Calu3 (cell line): ENCODE measurements around the gene SEC24C. TPM values are rescaled to one million over a fixed set of nuclear protein-coding genes. Genes with fewer than 3 reads are reported as not detected.
"Not testable (repeated sequence)": the region's sequence is repeated elsewhere in the genome, so short reads cannot be mapped to it uniquely, and the experiment has no call there.

Source experiments
- BruUV-seq: library from RNA; stranded (reverse); fragments of 400-500 nt; replicated peaks from 2 replicates; lab custom pipeline; 2021; lab: Mats Ljungman, UMichigan
- CTCF ChIA-PET: fragments of 300-600 bp; sonication (Branson Sonifier 250); formaldehyde crosslinking; loops from one replicate; lab custom pipeline; 2022; ENCODE audit warnings: antibody characterized with exemption; lab: Charles Lee
- DNase-seq: peaks from one replicate; pipeline ENCODE4 v3.0.0; 2022
- H3K27ac Mint-ChIP-seq: one replicate; pipeline ENCODE4 v1.8.0; 2022; ENCODE audit warnings: mixed read lengths; ENCODE audit not compliant: unreplicated experiment
- H3K27me3 Mint-ChIP-seq: one replicate; pipeline ENCODE4 v1.8.0; 2022; ENCODE audit warnings: mixed read lengths; ENCODE audit not compliant: unreplicated experiment
- H3K36me3 Mint-ChIP-seq: one replicate; pipeline ENCODE4 v1.8.0; 2022; ENCODE audit warnings: mild to moderate bottlenecking, moderate library complexity, mixed read lengths; ENCODE audit not compliant: insufficient read depth, unreplicated experiment
- H3K4me1 Mint-ChIP-seq: one replicate; pipeline ENCODE4 v1.8.0; 2022; ENCODE audit warnings: mild to moderate bottlenecking, low read depth, mixed read lengths; ENCODE audit not compliant: unreplicated experiment
- H3K4me3 Mint-ChIP-seq: one replicate; pipeline ENCODE4 v1.8.0; 2022; ENCODE audit warnings: mild to moderate bottlenecking, low read depth, moderate library complexity, mixed read lengths; ENCODE audit not compliant: unreplicated experiment
- H3K9me3 Mint-ChIP-seq: one replicate; pipeline ENCODE4 v1.8.0; 2022; ENCODE audit warnings: low read depth, mixed read lengths; ENCODE audit not compliant: unreplicated experiment
- intact Hi-C: fragments of 100-400 bp; cut with micrococcal nuclease; formaldehyde crosslinking; loops from one replicate; pipeline ENCODE4 v1.10.0; 2022; ENCODE audit not compliant: unreplicated experiment
- total RNA-seq: library from RNA; stranded (reverse); gene quantifications from 2 replicates; pipeline ENCODE4 v1.2.3, GENCODE V29; 2022
- TF ChIP-seq, protein P1 (sequence below): fragments of 200-600 bp; IDR thresholded peaks from one replicate; pipeline ENCODE4 v1.8.0; 2022; ENCODE audit warnings: antibody characterized with exemption; ENCODE audit not compliant: unreplicated experiment

SEC24C gene
- total RNA-seq, 1 experiment from 2014 or later = 91.7 TPM

DNA sequence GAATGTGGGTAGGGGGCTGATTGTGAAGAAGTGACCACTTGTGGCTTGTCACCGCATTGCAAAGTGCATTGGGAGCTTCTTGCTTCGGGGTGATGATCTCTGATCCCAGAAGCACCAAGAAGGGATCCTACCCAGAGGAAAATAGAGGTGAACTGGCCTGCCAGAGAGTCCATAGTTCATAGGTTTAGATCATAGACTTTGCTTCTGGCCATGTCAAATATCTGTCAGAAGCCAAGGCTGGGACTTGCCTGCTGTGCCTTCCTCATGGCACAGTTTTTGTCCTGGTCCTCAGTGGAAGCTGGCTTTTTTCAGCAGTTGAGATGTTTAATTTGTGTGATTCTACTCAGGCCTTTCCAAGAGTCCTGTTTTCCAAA, 42.3 kb downstream of the SEC24C start:
- Mint-ChIP-seq H3K27me3 (no peaks in the 10 kb centered on the region), H3K4me3 (peak overlapping the region; percentile 78), H3K9me3 (no peaks in the 10 kb centered on the region), H3K36me3 (peaks cover 41% of the 10 kb centered on the region), H3K27ac (peak overlapping the region; percentile 6), H3K4me1 (peaks cover 29% of the 10 kb centered on the region)
- no TSS peak for BruUV-seq
- no peak for DNase-seq
- CTCF ChIA-PET = no interaction called here
- TF ChIP-seq, protein P1, sequence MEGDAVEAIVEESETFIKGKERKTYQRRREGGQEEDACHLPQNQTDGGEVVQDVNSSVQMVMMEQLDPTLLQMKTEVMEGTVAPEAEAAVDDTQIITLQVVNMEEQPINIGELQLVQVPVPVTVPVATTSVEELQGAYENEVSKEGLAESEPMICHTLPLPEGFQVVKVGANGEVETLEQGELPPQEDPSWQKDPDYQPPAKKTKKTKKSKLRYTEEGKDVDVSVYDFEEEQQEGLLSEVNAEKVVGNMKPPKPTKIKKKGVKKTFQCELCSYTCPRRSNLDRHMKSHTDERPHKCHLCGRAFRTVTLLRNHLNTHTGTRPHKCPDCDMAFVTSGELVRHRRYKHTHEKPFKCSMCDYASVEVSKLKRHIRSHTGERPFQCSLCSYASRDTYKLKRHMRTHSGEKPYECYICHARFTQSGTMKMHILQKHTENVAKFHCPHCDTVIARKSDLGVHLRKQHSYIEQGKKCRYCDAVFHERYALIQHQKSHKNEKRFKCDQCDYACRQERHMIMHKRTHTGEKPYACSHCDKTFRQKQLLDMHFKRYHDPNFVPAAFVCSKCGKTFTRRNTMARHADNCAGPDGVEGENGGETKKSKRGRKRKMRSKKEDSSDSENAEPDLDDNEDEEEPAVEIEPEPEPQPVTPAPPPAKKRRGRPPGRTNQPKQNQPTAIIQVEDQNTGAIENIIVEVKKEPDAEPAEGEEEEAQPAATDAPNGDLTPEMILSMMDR = peak; percentile 22
- intact Hi-C loops = no loop called here

DNA sequence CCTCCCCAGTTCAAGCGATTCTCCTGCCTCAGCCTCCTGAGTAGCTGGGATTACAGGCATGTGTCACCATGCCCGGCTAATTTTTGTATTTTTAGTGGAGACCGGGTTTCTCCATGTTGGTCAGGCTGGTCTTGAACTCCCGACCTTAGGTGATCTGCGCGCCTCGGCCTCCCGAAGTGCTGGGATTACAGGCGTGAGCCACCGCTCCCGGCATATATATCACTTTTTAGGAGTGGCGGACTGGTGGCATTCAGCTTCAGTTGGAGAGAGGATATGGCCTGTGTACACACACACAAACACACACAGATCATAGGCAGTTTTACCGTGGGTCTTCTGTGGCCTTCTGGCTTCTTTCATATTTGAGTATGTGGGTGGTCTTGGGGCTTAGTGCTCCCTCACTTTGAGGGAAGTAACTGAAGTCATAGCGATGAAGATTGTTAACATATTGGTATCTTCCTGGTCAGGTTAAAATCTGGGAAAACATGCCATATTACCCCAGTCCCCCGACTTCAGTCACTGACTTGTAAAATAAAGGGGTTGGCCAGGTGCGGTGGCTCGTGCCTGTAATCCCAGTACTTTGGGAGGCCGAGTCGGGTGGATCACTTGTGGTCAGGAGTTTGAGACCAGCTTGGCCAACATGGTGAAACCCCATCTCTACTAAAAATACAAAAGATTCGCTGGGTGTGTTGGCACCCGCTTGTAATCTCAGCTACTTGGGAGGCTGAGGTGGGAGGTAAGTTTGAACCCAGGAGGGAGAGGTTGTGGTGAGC, 43.0 kb downstream of the SEC24C start:
- H3K4me3 Mint-ChIP-seq, H3K27me3 Mint-ChIP-seq, H3K9me3 Mint-ChIP-seq, intact Hi-C loops, H3K27ac Mint-ChIP-seq, DNase-seq, CTCF ChIA-PET, BruUV-seq: not testable (repeated sequence)
- peaks cover 29% of the 10 kb centered on the region for H3K4me1 Mint-ChIP-seq
- peaks cover 34% of the 10 kb centered on the region for H3K36me3 Mint-ChIP-seq

DNA sequence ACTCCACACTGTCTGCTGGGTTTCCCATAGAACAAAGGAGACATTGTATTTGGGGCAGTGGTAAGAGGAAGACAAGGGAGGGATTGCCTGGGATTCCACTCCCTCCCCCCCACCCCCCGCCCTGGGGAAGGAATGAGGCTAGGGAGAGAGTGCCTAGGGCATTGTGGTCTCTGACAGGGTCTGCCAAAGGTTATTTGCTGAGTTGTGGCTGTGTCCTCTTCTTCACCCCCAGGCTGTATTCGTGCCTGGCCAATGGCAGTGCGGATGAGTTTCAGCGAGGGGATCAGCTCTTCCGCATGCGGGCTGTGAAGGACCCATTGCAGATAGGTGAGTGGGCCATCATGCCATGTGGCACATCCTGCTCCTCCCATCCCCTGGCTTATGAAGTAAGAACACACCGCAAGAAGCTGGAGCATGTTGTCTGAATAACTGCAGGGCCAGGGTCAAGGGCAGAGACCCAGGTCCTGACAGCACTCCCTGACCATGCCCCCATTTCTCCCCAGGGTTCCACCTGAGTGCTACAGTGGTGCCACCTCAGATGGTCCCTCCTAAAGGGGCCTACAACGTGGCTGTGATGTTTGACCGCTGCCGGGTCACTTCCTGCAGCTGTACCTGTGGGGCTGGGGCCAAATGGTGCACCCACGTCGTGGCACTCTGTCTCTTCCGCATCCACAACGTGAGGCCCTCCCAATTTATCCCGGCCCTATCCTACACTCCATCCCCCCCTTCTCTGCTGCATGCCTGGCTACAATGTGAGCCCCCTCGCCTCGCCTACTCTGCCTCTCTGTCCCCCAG, 44.9 kb downstream of the SEC24C start:
- H3K4me3 Mint-ChIP-seq = no peak overlapping the region
- no TSS peak for BruUV-seq
- H3K27me3 Mint-ChIP-seq = no peaks in the 10 kb centered on the region
- peaks cover 29% of the 10 kb centered on the region for H3K36me3 Mint-ChIP-seq
- intact Hi-C loops = no loop called here
- CTCF ChIA-PET = no interaction called here
- no peak overlapping the region for H3K27ac Mint-ChIP-seq
- TF ChIP-seq, protein P1 = no peak
- peaks cover 17% of the 10 kb centered on the region for H3K4me1 Mint-ChIP-seq
- no peaks in the 10 kb centered on the region for H3K9me3 Mint-ChIP-seq
- DNase-seq = no peak

DNA sequence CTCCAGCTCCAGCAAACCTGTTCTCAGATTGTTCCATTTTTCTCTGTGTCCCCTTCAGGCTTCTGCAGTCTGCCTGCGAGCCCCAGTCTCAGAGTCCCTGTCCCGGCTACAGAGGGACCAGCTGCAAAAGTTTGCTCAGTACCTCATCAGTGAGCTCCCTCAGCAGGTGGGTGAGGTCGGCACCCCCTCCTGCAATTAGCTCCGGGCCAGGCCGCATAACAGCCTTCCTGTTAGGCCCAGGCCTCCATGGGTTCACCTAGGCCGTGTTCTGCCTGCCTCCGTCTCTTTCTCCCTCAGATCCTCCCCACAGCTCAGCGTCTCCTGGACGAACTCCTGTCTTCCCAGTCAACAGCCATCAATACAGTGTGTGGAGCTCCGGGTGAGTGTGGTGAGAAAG, 45.5 kb downstream of the SEC24C start:
- TF ChIP-seq, protein P1 = no peak

More for the DNA sequence above, 45.5 kb downstream of the SEC24C start:
- no peak overlapping the region for H3K27ac Mint-ChIP-seq
- H3K27me3 Mint-ChIP-seq = no peaks in the 10 kb centered on the region
- BruUV-seq = no TSS peak
- no peak overlapping the region for H3K4me3 Mint-ChIP-seq
- no peaks in the 10 kb centered on the region for H3K9me3 Mint-ChIP-seq
- peaks cover 33% of the 10 kb centered on the region for H3K36me3 Mint-ChIP-seq
- CTCF ChIA-PET = no interaction called here
- H3K4me1 Mint-ChIP-seq = peaks cover 17% of the 10 kb centered on the region
- intact Hi-C loops = no loop called here
- DNase-seq = no peak
